ENCODE results near the gene RAD23A. TPM values are rescaled to one million over a fixed set of nuclear protein-coding genes. Genes with fewer than 3 reads are reported as not detected.
A peak's percentile ranks its signal among the peaks of the same experiment; 100 is the strongest.
"Not testable (repeated sequence)": the region's sequence is repeated elsewhere in the genome, so short reads cannot be mapped to it uniquely, and the experiment has no call there.

Gene RAD23A
- total RNA-seq, 4 donors from 2014 or later = 138 to 218 (median 181) TPM

DNA sequence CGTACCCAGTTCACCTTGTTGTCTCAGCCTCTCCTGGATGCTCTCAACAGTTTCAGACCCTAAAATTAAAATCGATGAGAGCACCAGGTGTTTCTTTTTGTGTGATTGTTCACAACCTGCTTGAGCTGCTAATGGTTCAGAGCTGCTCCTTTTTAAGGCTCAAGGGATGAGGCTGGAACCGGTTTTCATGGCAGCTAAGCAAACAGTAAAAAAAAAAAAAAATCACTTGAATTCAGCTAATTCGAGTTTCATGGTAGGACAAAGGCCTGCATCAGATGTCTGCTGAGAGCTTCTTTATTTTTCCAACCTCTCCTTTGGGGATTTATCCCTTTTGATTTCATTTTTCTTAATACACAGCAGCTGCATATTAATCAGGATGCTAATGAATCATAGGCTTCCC lies 33.1 kb upstream of the RAD23A start:
- Histone ChIP-seq H3K4me1 (peaks cover 21 to 29% (median 25%) of the 10 kb centered on the region in 4 donors), H3K36me3 (no peaks in the 10 kb centered on the region), H3K27me3 (no peaks in the 10 kb centered on the region), H3K9me3 (no peaks in the 10 kb centered on the region), H3K4me3 (peak overlapping the region; percentile 28 to 43 (median 35)), H3K27ac (replicated peaks in 1 of 4) (peak overlapping the region; percentile 81 to 87 (median 83))
- TF ChIP-seq EP300 (IDR thresholded peaks at IDR 0.05) = no peak
- TF ChIP-seq, protein P1, sequence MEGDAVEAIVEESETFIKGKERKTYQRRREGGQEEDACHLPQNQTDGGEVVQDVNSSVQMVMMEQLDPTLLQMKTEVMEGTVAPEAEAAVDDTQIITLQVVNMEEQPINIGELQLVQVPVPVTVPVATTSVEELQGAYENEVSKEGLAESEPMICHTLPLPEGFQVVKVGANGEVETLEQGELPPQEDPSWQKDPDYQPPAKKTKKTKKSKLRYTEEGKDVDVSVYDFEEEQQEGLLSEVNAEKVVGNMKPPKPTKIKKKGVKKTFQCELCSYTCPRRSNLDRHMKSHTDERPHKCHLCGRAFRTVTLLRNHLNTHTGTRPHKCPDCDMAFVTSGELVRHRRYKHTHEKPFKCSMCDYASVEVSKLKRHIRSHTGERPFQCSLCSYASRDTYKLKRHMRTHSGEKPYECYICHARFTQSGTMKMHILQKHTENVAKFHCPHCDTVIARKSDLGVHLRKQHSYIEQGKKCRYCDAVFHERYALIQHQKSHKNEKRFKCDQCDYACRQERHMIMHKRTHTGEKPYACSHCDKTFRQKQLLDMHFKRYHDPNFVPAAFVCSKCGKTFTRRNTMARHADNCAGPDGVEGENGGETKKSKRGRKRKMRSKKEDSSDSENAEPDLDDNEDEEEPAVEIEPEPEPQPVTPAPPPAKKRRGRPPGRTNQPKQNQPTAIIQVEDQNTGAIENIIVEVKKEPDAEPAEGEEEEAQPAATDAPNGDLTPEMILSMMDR (IDR thresholded peaks at IDR 0.05) = no peak
- DNase-seq (ENCODE audit: extremely low spot score) = no peak
- WGBS = 22% methylated on average over 4 of the region's 4 CpGs
- intact Hi-C loops (cut with DNase I) = no loop called here

DNA sequence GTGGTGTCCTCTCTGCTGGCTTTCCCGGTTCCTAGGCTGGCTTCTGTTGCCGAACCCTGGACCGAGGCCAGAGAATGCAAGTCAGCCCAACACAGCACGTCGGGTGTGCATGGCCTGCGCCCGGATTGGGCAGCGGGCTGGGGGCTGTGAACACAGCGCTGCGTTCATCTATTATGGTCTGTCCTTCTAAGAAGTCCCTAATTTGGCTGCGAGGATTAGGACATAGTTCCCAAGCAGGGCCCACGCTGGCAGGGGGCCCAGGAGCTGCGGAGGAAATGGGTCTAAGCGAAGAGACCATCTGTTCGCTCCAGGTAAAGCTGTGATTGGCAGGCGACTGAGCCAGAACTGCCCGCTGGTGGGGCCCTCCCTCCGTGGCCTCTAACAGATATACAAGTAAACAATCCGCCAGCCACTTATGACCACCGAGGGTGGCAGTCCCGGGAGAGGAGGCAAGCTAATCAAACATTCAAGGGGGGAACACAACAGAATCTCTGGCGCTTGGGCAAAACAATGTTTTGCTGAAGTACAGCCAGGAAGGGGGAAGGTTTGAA lies 32.6 kb upstream of the RAD23A start:
- DNase-seq (ENCODE audit: extremely low spot score) = peak; percentile 92
- peak overlapping the region; percentile 28 to 43 (median 35) for H3K4me3 ChIP-seq
- intact Hi-C loops (cut with DNase I) = no loop called here
- no peaks in the 10 kb centered on the region for H3K36me3 ChIP-seq
- H3K27ac ChIP-seq (replicated peaks in 1 of 4) = peak overlapping the region; percentile 81 to 87 (median 83)
- H3K27me3 ChIP-seq = no peaks in the 10 kb centered on the region
- WGBS = 11% methylated on average over 19 of the region's 22 CpGs
- no peaks in the 10 kb centered on the region for H3K9me3 ChIP-seq
- peak; percentile 69 to 87 for TF ChIP-seq POLR2AphosphoS5 (IDR thresholded peaks at IDR 0.05)
- no peak for TF ChIP-seq POLR2A (IDR thresholded peaks at IDR 0.05; ENCODE audit: low read depth)
- TF ChIP-seq, protein P1 (IDR thresholded peaks at IDR 0.05) = no peak
- H3K4me1 ChIP-seq = peaks cover 21 to 29% (median 25%) of the 10 kb centered on the region in 4 donors

DNA sequence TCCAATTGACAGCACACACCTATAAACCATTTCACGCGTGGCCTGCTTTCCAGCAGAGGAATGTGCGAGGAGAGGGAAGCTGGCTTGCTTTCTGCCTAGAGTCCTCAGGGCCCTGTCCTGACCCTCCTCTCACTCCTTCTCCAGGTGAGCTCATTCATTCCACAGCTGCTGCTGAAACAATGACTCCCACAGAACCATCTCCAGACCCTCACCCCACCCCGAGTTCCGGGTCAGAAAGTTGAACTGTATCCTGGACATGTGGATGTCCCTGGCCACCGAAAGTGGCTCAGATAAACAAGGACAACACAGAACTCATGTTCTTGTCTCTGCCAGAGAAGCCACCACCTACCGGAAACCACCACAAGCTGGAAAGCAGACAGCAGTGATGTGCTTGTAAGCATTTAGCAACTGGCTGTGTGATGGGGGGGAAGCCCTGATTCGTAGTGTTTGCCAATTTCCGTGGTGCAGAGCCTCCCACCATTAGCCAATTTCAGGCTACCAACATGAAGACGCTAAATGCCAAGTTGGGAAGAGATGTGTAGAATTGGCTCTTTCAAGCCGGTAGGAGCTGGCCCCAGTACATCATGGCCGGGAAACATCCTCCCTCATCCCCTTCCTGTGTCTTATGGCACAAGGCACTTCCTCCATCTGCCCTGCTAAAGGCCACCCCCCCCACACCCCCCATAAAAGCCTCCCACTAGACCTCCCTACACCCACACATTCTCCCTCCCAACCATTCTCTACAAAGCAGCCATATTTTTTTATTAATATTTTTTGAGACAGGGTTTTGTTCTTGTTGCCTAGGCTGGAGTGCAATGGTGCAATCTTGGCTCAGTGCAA lies 31.6 kb upstream of the RAD23A start:
- intact Hi-C loops (cut with DNase I) = no loop called here
- no peak for DNase-seq (ENCODE audit: extremely low spot score)
- Histone ChIP-seq H3K9me3 (no peaks in the 10 kb centered on the region), H3K36me3 (no peaks in the 10 kb centered on the region), H3K4me1 (peaks cover 26 to 36% (median 30%) of the 10 kb centered on the region in 4 donors), H3K4me3 (peak overlapping the region in 1 of 4 donors; percentile 36), H3K27ac (replicated peaks in 1 of 4) (peak overlapping the region; percentile 81 to 87 (median 83)), H3K27me3 (no peaks in the 10 kb centered on the region)
- 54% methylated on average over 10 of the region's 12 CpGs for WGBS
- TF ChIP-seq EP300 (IDR thresholded peaks at IDR 0.05) (no peak), POLR2AphosphoS5 (IDR thresholded peaks at IDR 0.05) (no peak), POLR2A (IDR thresholded peaks at IDR 0.05; ENCODE audit: low read depth) (no peak)
- TF ChIP-seq, protein P1 (IDR thresholded peaks at IDR 0.05) = no peak

DNA sequence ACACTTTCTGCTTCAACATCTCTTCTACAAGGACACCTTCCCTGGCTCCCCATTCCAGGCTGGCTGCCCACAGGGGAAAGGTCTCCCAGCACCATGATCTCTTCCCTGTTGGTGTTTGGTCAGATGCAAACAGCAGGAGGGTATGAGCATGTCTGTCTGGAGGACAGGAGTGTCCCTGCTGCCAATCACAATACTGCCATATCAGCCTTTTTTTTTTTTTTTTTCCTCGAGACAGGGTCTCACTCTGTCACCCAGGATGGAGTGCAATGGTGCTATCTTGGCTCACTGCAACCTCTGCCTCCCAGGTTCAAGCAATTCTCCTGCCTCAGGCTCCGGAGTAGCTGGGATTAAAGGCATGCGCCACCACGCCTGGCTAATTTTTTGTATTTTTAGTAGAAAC lies 29.8 kb upstream of the RAD23A start:
- intact Hi-C loops (cut with DNase I); H3K36me3 ChIP-seq: not testable (repeated sequence)
- 93% methylated on average over 4 of the region's 4 CpGs for WGBS

GRCh38 chr19:12918253-12918652 lies 27.4 kb upstream of the RAD23A start:
- H3K36me3 ChIP-seq = peaks cover 11 to 13% (median 12%) of the 10 kb centered on the region in 4 donors
- WGBS = 94% methylated on average over 14 of the region's 14 CpGs
- H3K27ac ChIP-seq (replicated peaks in 1 of 4) = no peak overlapping the region
- DNase-seq (ENCODE audit: extremely low spot score) = no peak
- no peak for TF ChIP-seq POLR2AphosphoS5 (IDR thresholded peaks at IDR 0.05)
- TF ChIP-seq, protein P1 (IDR thresholded peaks at IDR 0.05) = no peak
- TF ChIP-seq POLR2A (IDR thresholded peaks at IDR 0.05; ENCODE audit: low read depth) = no peak
- TF ChIP-seq EP300 (IDR thresholded peaks at IDR 0.05) = no peak
- peaks cover 14 to 26% (median 22%) of the 10 kb centered on the region in 4 donors for H3K4me1 ChIP-seq
- H3K27me3 ChIP-seq = no peaks in the 10 kb centered on the region
- H3K9me3 ChIP-seq = no peaks in the 10 kb centered on the region
- intact Hi-C loops (cut with DNase I) = no loop called here
- H3K4me3 ChIP-seq = no peak overlapping the region

More for the DNA sequence above, 29.8 kb upstream of the RAD23A start:
- not testable (repeated sequence) for H3K27me3 ChIP-seq; H3K27ac ChIP-seq (replicated peaks in 1 of 4); H3K4me3 ChIP-seq; H3K9me3 ChIP-seq; DNase-seq (ENCODE audit: extremely low spot score)
- peaks cover 26 to 42% (median 36%) of the 10 kb centered on the region in 4 donors for H3K4me1 ChIP-seq

All from esophagus muscularis mucosa (tissue), 4 donors.